ENCODE measurements around the gene MS4A1.

MS4A1 gene

DNA sequence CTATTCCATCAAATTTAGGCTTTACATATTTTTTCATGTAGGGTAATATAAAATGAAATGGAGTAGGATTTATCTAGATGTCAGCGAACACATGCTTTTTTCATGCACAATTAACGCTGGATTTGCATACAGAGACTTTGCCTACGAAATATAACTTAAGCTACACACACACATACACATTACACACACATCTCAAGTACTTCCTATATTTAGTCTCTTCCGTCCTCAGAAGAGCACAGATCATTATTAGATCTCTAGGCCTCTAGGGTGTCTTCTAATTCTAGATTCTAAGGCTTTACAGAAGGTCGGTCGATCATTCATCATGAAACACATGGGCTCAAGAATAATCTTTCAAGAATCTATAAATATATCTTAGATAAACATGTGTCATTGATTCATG is 55.7 kb downstream of the MS4A1 start:
- Histone ChIP-seq H3K4me3 (replicated peaks; ENCODE audit: insufficient read depth, low read length) (no peak overlapping the region), H3K27ac (replicated peaks) (no peak overlapping the region), H3K27me3 (ENCODE audit: insufficient read depth, poor library complexity, severe bottlenecking) (no peaks in the 10 kb centered on the region)
- no peak for TF ChIP-seq SPI1 (IDR thresholded peaks at IDR 0.05; ENCODE audit: borderline replicate concordance, low read depth)
- TF ChIP-seq, protein P1, sequence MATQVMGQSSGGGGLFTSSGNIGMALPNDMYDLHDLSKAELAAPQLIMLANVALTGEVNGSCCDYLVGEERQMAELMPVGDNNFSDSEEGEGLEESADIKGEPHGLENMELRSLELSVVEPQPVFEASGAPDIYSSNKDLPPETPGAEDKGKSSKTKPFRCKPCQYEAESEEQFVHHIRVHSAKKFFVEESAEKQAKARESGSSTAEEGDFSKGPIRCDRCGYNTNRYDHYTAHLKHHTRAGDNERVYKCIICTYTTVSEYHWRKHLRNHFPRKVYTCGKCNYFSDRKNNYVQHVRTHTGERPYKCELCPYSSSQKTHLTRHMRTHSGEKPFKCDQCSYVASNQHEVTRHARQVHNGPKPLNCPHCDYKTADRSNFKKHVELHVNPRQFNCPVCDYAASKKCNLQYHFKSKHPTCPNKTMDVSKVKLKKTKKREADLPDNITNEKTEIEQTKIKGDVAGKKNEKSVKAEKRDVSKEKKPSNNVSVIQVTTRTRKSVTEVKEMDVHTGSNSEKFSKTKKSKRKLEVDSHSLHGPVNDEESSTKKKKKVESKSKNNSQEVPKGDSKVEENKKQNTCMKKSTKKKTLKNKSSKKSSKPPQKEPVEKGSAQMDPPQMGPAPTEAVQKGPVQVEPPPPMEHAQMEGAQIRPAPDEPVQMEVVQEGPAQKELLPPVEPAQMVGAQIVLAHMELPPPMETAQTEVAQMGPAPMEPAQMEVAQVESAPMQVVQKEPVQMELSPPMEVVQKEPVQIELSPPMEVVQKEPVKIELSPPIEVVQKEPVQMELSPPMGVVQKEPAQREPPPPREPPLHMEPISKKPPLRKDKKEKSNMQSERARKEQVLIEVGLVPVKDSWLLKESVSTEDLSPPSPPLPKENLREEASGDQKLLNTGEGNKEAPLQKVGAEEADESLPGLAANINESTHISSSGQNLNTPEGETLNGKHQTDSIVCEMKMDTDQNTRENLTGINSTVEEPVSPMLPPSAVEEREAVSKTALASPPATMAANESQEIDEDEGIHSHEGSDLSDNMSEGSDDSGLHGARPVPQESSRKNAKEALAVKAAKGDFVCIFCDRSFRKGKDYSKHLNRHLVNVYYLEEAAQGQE (IDR thresholded peaks at IDR 0.05; ENCODE audit: insufficient replicate concordance, low read depth): no peak
- TF ChIP-seq, protein P2, sequence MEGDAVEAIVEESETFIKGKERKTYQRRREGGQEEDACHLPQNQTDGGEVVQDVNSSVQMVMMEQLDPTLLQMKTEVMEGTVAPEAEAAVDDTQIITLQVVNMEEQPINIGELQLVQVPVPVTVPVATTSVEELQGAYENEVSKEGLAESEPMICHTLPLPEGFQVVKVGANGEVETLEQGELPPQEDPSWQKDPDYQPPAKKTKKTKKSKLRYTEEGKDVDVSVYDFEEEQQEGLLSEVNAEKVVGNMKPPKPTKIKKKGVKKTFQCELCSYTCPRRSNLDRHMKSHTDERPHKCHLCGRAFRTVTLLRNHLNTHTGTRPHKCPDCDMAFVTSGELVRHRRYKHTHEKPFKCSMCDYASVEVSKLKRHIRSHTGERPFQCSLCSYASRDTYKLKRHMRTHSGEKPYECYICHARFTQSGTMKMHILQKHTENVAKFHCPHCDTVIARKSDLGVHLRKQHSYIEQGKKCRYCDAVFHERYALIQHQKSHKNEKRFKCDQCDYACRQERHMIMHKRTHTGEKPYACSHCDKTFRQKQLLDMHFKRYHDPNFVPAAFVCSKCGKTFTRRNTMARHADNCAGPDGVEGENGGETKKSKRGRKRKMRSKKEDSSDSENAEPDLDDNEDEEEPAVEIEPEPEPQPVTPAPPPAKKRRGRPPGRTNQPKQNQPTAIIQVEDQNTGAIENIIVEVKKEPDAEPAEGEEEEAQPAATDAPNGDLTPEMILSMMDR (IDR thresholded peaks at IDR 0.05; ENCODE audit: insufficient read depth, low read length): no peak
- no peak for TF ChIP-seq POLR2AphosphoS5 (IDR thresholded peaks at IDR 0.05; ENCODE audit: low read depth)
- no peak for TF ChIP-seq GABPA (IDR thresholded peaks at IDR 0.05; ENCODE audit: low read depth)
- DNase-seq (ENCODE audit: low read depth in 1 of 2, low spot score in 1 of 2): no peak

DNA sequence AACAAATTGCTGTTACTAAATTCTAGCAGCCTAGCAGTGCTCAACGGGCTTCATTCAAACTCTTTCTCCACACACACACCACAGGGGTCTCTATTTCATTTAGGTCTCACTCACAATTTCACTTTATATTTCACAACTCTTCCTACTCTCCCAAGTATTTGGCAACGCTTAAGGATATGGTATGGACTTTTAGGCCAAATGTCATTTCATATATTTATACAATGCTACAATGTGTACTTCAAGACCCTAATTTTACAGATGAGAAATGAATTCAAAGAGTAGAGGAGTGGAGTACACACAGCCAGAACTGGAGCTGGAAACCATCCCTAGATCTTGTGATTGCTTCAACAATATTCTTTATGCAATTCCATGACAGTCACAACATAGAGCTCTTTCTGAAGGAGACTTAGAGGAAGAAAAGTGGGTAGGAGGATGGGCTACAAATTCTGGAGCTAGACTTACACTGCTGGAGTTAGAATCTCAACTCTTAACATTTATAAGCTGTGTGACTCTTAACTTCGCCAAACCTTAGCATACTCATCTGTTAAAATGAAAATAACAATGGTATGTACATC is 57.1 kb downstream of the MS4A1 start:
- TF ChIP-seq GABPA (IDR thresholded peaks at IDR 0.05; ENCODE audit: low read depth): no peak
- TF ChIP-seq, protein P2 (IDR thresholded peaks at IDR 0.05; ENCODE audit: insufficient read depth, low read length): no peak
- TF ChIP-seq POLR2AphosphoS5 (IDR thresholded peaks at IDR 0.05; ENCODE audit: low read depth): no peak
- TF ChIP-seq, protein P1 (IDR thresholded peaks at IDR 0.05; ENCODE audit: insufficient replicate concordance, low read depth): no peak
- TF ChIP-seq SPI1 (IDR thresholded peaks at IDR 0.05; ENCODE audit: borderline replicate concordance, low read depth): no peak
- DNase-seq (ENCODE audit: low read depth in 1 of 2, low spot score in 1 of 2): no peak
- Histone ChIP-seq H3K27ac (replicated peaks) (no peak overlapping the region), H3K27me3 (ENCODE audit: insufficient read depth, poor library complexity, severe bottlenecking) (no peaks in the 10 kb centered on the region), H3K4me3 (replicated peaks; ENCODE audit: insufficient read depth, low read length) (no peak overlapping the region)

DNA sequence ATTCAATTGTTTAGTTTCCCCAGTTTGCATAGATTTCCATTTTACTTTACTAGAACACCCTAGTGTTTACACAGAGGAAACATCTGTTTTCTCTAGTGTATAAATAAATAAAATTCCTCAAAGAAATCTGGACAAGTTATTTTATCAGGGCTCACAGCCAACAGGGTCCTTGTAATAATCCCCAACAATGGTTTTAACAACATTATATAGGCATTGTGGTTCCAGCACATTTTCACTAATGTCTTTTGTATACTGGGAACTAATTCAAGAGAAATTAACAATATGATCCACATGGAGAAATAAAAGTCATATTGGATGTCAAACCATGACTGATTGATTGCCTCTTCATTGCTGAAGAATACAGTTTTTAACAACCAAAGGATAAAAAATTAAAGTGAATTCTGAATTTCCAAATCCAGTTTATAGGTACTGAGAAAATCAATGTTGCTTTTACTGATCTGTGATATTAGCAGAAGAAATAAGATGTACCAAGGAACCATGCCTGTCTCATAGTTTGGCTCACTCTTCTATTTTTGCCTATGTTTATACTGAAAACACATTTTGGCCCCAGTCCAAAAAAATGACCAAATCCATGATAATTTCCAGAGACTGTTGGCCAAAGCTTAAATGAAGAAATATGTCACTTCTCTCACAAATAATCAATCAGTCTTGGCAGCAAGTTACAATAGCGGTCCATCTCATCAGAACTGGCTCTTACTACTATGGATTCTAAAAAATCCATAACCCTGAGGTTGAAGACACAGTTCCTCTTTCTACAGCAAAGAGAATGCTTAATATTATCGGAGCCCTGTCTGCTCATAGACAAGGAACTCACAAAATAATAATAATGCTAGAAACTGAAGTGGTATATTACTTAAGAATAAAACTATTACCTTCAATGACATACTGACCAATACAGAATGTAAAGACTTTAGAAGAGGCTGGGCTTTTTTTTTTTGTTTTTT is 58.1 kb downstream of the MS4A1 start:
- no peak for DNase-seq (ENCODE audit: low read depth in 1 of 2, low spot score in 1 of 2)
- Histone ChIP-seq H3K4me3 (replicated peaks; ENCODE audit: insufficient read depth, low read length) (no peak overlapping the region), H3K27ac (replicated peaks) (no peak overlapping the region), H3K27me3 (ENCODE audit: insufficient read depth, poor library complexity, severe bottlenecking) (no peaks in the 10 kb centered on the region)
- no peak for TF ChIP-seq POLR2AphosphoS5 (IDR thresholded peaks at IDR 0.05; ENCODE audit: low read depth)
- peak; percentile 78 for TF ChIP-seq SPI1 (IDR thresholded peaks at IDR 0.05; ENCODE audit: borderline replicate concordance, low read depth)

DNA sequence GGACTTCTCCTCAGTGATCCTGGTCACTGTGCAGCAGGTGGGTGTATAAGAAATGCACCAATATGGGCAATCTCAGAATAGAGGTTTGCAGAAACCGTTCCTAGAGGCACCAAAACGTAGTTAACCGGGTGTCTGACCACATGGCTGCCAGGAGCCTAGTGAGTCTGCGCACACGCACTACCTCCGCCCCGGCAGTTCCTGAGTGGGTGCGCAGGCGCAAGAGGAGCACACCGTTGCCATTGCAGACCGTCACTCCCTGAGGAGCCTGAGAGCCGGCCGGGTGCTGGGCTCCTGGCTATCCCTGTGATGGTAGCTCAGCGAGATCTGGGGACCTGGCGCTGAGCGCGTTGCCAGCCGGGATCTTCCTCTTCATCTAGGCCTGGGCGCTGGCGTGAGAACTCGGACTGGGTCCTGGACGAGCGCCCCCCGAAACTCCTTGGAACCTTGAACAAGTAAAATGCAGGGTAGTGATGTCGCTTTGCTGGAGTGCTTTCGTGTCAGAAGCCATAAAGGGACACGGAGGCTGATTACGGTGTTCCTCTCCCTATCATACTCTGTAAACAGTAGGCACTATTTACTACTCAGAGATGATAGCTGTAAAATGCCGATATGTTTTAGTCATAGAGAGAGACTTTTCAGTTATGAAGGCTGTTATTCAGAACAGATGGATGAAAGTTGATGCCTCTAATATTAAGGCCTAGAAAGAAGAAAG is 59.7 kb downstream of the MS4A1 start, which contains the start of gene MS4A13:
Gene MS4A13, plus strand, starts transcription at position 249 of the 712 bp plus-strand sequence. CDS start 2,692 bp downstream, outside the sequence.
- no peak for DNase-seq (ENCODE audit: low read depth in 1 of 2, low spot score in 1 of 2)
- Histone ChIP-seq H3K27ac (replicated peaks) (no peak within 1 kb of the TSS), H3K27me3 (ENCODE audit: insufficient read depth, poor library complexity, severe bottlenecking) (no peaks in the 10 kb centered on the region), H3K4me3 (replicated peaks; ENCODE audit: insufficient read depth, low read length) (no peak within 1 kb of the TSS)
- TF ChIP-seq GABPA (IDR thresholded peaks at IDR 0.05; ENCODE audit: low read depth) (no peak), SPI1 (IDR thresholded peaks at IDR 0.05; ENCODE audit: borderline replicate concordance, low read depth) (no peak), POLR2AphosphoS5 (IDR thresholded peaks at IDR 0.05; ENCODE audit: low read depth) (no peak)
- TF ChIP-seq, protein P1 (IDR thresholded peaks at IDR 0.05; ENCODE audit: insufficient replicate concordance, low read depth): no peak
- TF ChIP-seq, protein P2 (IDR thresholded peaks at IDR 0.05; ENCODE audit: insufficient read depth, low read length): no peak

All from HL-60 (cell line).